Ecto neural progenitor cell (in vitro differentiated cells): ENCODE results near the gene BSCL2.
A peak's percentile ranks its signal among the peaks of the same experiment; 100 is the strongest.
"Not testable (repeated sequence)": the region's sequence is repeated elsewhere in the genome, so short reads cannot be mapped to it uniquely, and the experiment has no call there.

Source experiments
- DNase-seq: peaks from one replicate; pipeline ENCODE4 v3.0.0-alpha.2; 2018; ENCODE audit warnings: low spot score

The BSCL2 gene

GRCh38 chr11:62687508-62688396, 19.5 kb downstream of the BSCL2 start:
- DNase-seq, result peak; percentile 52

GRCh38 chr11:62682518-62682917, 24.7 kb downstream of the BSCL2 start:
- DNase-seq, result no peak

GRCh38 chr11:62680825-62681240, 26.4 kb downstream of the BSCL2 start:
- DNase-seq, result no peak

- DNase-seq, result peak; percentile 89
These were observed 28.2 kb downstream of the BSCL2 start, which contains the start of gene UBXN1 for GRCh38 chr11:62678770-62679696. Gene UBXN1 (minus strand): TSS chr11:62679073. CDS start chr11:62678923, 150 bp downstream.

GRCh38 chr11:62678433-62678769, 28.8 kb downstream of the BSCL2 start:
- DNase-seq, result no peak

GRCh38 chr11:62677714-62678113, 29.5 kb downstream of the BSCL2 start:
- DNase-seq, result no peak

- no peak for DNase-seq
These were observed 30.1 kb downstream of the BSCL2 start for GRCh38 chr11:62677156-62677555.

GRCh38 chr11:62676698-62677097, 30.5 kb downstream of the BSCL2 start:
- DNase-seq, result no peak

GRCh38 chr11:62675415-62675814, 31.8 kb downstream of the BSCL2 start:
- DNase-seq, result not testable (repeated sequence)

- DNase-seq, result no peak
These were observed 34.1 kb downstream of the BSCL2 start for GRCh38 chr11:62673196-62673525.

GRCh38 chr11:62671608-62672389, 35.4 kb downstream of the BSCL2 start, which contains the start of the genes LBHD1 and UQCC3:
Gene LBHD1 (minus strand): TSS chr11:62672267. CDS start chr11:62670031, 2,236 bp downstream.
Gene UQCC3 (plus strand): TSS chr11:62671673. CDS start chr11:62671746, 73 bp downstream.
- peak; percentile 89 for DNase-seq

GRCh38 chr11:62671236-62671607, 36.0 kb downstream of the BSCL2 start:
- DNase-seq, result no peak

GRCh38 chr11:62669420-62670161, 37.6 kb downstream of the BSCL2 start:
- no peak for DNase-seq

GRCh38 chr11:62667460-62667859, 39.8 kb downstream of the BSCL2 start:
- DNase-seq, result no peak

- no peak for DNase-seq
These were observed 40.8 kb downstream of the BSCL2 start for GRCh38 chr11:62666259-62666926.

- peak; percentile 69 for DNase-seq
These were observed 41.5 kb downstream of the BSCL2 start for GRCh38 chr11:62665599-62666258.

GRCh38 chr11:62665075-62665598, 42.1 kb downstream of the BSCL2 start, which contains the start of the genes C11orf98 and CSKMT:
Gene C11orf98 (minus strand): TSS chr11:62665210. CDS start chr11:62665169, 41 bp downstream.
Gene CSKMT (plus strand): TSS chr11:62665312. CDS start chr11:62665880, 568 bp downstream.
- DNase-seq, result peak; percentile 98

- DNase-seq, result no peak
These were observed 42.7 kb downstream of the BSCL2 start for GRCh38 chr11:62664405-62665074.
